Smooth muscle cell of the brain vasculature (primary cell): ENCODE measurements around the gene TNFRSF6B.

Source experiments
- DNase-seq: peaks from one replicate; pipeline ENCODE4 v3.0.0-alpha.2; 2012; ENCODE audit warnings: low read depth, low spot score

Gene TNFRSF6B

GRCh38 chr20:63696306-63696627, 185 bp upstream of the TNFRSF6B start:
- no peak for DNase-seq

GRCh38 chr20:63697357-63697867, 960 bp downstream of the TNFRSF6B start:
- no peak for DNase-seq

- no peak for DNase-seq
These were observed 1.6 kb downstream of the TNFRSF6B start for GRCh38 chr20:63697868-63698545.

- DNase-seq, result peak; percentile 72
These were observed 2.5 kb downstream of the TNFRSF6B start for GRCh38 chr20:63698739-63699465.

GRCh38 chr20:63699466-63700198, 3.2 kb downstream of the TNFRSF6B start:
- no peak for DNase-seq

- DNase-seq, result no peak
These were observed 4.0 kb downstream of the TNFRSF6B start for GRCh38 chr20:63700199-63701050.

GRCh38 chr20:63701051-63701328, 4.5 kb downstream of the TNFRSF6B start:
- no peak for DNase-seq

GRCh38 chr20:63701329-63702035, 5.0 kb downstream of the TNFRSF6B start:
- DNase-seq, result no peak

GRCh38 chr20:63702036-63702665, 5.7 kb downstream of the TNFRSF6B start:
- DNase-seq, result no peak

GRCh38 chr20:63702751-63703470, 6.5 kb downstream of the TNFRSF6B start:
- no peak for DNase-seq

- no peak for DNase-seq
These were observed 7.1 kb downstream of the TNFRSF6B start for GRCh38 chr20:63703471-63703975.

- DNase-seq, result no peak
These were observed 7.7 kb downstream of the TNFRSF6B start for GRCh38 chr20:63703976-63704748.

GRCh38 chr20:63704749-63705117, 8.3 kb downstream of the TNFRSF6B start:
- no peak for DNase-seq

GRCh38 chr20:63705232-63706026, 9.0 kb downstream of the TNFRSF6B start:
- DNase-seq, result no peak

- DNase-seq, result no peak
These were observed 9.7 kb downstream of the TNFRSF6B start for GRCh38 chr20:63706027-63706695.

GRCh38 chr20:63706852-63707557, 10.6 kb downstream of the TNFRSF6B start:
- no peak for DNase-seq
